WI38 (cell line): ENCODE data around the gene KIF12.

Experiments
- H3K4me3 ChIP-seq: 2 replicates; pipeline ENCODE4 v1.5.1; 2011; ENCODE audit warnings: low read depth, mild to moderate bottlenecking, control low read depth, low read length
- TF ChIP-seq, protein P1 (sequence below): IDR thresholded peaks from 2 replicates; pipeline ENCODE4 v1.5.1; 2012; ENCODE audit warnings: low read depth, mild to moderate bottlenecking, control low read depth, low read length

The KIF12 gene

DNA sequence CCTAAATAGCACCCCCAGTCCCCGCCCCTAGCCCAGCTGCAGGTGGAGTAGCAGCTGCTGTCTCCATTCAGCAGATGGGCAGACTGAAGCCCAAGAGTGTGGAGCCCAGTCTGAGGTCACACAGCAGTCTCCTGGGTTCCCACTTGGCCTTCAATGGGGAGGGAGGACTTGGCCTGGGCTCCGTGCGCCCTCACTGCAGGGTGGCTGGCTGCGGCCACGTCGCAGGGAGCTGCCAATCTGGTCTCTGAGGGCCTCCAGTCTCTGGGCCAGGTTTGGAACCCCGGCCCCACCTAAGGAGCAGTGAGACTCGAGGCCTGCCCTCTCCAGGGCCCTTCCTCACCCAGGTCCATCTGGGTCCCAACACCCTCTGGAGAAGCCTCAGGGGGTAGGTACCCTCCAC, 7.4 kb downstream of the KIF12 start:
- TF ChIP-seq, protein P1, sequence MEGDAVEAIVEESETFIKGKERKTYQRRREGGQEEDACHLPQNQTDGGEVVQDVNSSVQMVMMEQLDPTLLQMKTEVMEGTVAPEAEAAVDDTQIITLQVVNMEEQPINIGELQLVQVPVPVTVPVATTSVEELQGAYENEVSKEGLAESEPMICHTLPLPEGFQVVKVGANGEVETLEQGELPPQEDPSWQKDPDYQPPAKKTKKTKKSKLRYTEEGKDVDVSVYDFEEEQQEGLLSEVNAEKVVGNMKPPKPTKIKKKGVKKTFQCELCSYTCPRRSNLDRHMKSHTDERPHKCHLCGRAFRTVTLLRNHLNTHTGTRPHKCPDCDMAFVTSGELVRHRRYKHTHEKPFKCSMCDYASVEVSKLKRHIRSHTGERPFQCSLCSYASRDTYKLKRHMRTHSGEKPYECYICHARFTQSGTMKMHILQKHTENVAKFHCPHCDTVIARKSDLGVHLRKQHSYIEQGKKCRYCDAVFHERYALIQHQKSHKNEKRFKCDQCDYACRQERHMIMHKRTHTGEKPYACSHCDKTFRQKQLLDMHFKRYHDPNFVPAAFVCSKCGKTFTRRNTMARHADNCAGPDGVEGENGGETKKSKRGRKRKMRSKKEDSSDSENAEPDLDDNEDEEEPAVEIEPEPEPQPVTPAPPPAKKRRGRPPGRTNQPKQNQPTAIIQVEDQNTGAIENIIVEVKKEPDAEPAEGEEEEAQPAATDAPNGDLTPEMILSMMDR: no peak
- H3K4me3 ChIP-seq: no peak overlapping the region

DNA sequence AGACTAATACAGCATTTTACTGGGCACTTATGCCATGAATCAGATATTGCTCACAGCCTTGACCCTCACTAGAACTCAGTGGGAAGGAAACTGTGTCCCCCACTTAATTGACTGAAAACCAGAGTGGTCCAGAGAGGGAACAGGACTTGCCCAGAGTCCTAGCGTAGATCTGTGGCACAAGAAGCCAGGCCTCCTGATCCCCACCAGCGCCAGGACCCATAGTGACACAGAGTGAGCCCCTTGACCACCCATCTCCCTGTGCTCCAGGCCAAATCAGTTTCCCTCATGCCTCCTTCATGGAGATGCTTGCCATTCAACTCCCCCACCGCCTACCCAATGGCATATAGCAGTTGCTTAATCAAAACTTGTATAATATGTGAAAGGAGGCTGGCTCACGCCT, 8.3 kb downstream of the KIF12 start:
- no peak overlapping the region for H3K4me3 ChIP-seq
- TF ChIP-seq, protein P1: no peak

DNA sequence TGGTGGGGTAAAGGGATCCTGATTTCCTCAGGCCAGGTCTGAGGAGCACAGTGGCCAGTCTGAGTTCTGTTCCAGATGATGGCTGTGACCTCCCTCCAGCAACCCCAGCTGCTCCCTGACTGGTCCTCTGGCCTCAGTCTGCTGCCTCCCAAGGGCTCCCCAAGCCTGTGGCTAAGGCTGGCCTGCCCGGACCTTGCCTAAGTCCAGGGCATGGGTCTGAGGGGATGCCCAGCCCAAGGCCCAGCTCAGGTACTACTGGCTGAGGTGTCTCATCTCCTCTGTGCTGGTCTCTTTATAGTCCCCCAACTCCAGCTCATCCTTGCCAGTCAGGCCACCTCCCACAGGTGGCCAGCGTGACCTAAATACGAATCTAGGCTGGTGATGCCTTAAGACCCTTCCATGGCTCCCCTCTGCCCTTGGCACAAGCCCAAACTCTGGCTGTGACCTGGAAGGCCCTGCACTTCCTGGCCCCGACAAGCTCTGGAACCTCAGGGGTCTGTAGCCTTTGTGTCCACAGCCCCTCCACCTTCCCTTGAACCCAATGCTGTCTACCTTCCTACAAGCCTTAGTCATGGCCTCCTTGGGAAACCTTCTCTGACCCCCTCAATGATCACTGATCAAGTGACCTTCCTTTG, 9.8 kb downstream of the KIF12 start:
- no peak overlapping the region for H3K4me3 ChIP-seq
- TF ChIP-seq, protein P1: no peak

DNA sequence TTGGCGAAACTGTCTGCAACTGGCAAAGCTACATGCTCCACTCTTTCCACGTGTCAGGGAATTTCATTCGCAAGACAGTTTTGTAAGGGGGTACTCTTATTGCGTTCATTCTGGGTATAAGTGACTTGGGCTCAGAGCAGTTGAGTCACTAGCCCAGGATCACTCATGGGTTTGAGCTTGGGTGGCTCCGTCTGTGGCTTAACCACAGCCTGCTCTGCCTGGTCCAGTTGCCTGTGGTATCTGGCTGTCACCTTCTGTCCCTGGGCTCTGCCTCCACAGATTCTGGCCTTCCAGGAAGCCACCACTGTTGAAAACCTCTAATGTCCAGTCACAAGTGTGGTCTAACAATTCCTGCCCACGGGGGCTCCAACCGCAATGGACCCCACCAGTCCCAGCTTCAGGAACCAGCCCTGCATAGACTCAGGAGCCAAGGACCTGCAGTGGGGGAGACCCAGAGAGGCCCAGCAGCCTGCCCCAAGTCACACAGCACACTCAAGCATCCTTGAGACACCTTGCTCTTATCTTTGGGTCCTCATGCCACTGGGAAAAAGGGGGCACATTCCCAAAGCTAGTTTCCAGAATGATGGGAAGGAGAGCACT, 10.4 kb downstream of the KIF12 start:
- no peak overlapping the region for H3K4me3 ChIP-seq
- TF ChIP-seq, protein P1: no peak

DNA sequence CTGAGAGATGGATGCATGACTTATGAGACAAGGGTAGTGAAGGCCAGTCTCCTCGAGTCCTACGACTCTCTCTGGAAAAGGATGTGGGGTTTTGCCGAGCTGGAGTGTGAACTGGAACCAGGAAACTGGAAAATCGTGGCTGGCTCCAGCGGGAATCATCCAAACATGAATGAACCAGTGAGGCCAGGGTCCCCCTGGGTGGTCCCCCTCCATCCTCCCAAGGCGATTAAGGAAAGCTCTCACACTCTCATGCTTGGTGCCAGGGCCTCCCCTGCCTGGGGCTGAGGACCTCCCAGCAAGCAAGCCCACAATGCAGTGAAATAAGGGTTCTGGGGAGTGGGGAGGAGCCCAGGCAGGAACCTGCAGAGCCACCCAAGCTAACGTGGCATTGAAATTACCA, 11.4 kb downstream of the KIF12 start:
- H3K4me3 ChIP-seq: no peak overlapping the region
- TF ChIP-seq, protein P1: no peak

DNA sequence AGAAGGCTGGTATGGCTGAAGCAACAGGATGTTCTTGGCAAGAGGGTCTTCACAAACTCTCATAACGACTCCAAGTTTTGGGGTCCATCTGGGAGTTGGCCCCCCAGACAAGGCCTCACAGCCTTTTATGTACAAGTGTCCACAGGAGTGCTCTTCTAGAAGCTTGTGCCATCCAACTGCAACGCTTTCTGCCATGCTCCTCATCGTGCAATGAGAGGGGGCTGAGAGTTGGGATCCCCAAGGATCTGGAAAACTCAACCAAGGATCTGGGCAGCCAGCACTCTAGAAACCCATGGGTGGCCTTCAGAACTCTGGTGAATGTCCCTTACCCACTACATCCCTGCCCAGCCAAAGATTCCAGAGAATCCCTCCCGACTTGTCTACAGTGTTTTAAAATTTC, 12.5 kb downstream of the KIF12 start:
- H3K4me3 ChIP-seq: no peak overlapping the region
- TF ChIP-seq, protein P1: no peak

DNA sequence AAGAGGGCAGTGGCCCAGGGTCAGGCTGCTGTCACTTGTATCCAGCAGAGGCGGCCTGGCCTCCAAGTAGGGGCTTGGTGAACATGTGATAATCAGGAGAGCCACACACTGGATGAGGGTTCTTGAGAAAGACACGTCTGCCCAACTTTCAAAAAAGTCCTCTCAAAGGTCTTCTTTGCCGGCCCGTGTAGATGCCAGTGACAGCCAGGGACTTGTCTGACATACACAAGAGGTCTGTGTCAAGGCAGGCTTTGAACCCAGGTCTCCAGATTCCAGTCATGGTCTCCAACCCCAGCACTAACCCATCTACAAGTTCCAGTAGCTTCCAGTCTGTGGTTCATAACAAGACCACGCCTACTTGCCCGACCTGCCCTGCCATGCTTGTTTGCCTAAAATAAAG, 13.1 kb downstream of the KIF12 start:
- TF ChIP-seq, protein P1: no peak
- no peak overlapping the region for H3K4me3 ChIP-seq
